ENCODE results near the gene TOR3A. TPM values are rescaled to one million over a fixed set of nuclear protein-coding genes. Genes with fewer than 3 reads are reported as not detected.

The TOR3A gene
- total and polyA plus RNA-seq, 2 of the 13 experiments (the other 11 are each of a cell fraction or from before 2014, with no cell fraction given): 14.7 to 28.4 TPM

- TF ChIP-seq ZNF281 (CRISPR knock-in tag; IDR thresholded peaks at IDR 0.05; ENCODE audit: borderline replicate concordance) (no peak), ZNF567 (CRISPR knock-in tag; IDR thresholded peaks at IDR 0.05; ENCODE audit: borderline replicate concordance) (no peak), ZBTB34 (CRISPR knock-in tag; IDR thresholded peaks at IDR 0.05) (no peak), HMG20B (CRISPR knock-in tag; conservative IDR thresholded peaks at IDR 0.05) (0 out of 2 replicates have a peak, but pooled peaks have one; percentile 37), HDAC6 (IDR thresholded peaks at IDR 0.05; ENCODE audit: low read depth, low read length) (no peak), DRAP1 (CRISPR knock-in tag; IDR thresholded peaks at IDR 0.05) (peak; percentile 81), RXRB (CRISPR knock-in tag; IDR thresholded peaks at IDR 0.05; ENCODE audit: borderline replicate concordance) (peak; percentile 38; the same call in 1 of the 2 replicates), TFE3 (CRISPR knock-in tag; IDR thresholded peaks at IDR 0.05) (peak; percentile 75), ZNF17 (CRISPR knock-in tag; IDR thresholded peaks at IDR 0.05) (no peak), SUZ12 (IDR thresholded peaks at IDR 0.05; ENCODE audit: low read depth, low read length) (no peak), KLF16 (CRISPR knock-in tag; IDR thresholded peaks at IDR 0.05) (peak in 1 of 2 experiments; percentile 29; a peak in 2 of 4 replicates), ATF3 (CRISPR knock-in tag; IDR thresholded peaks at IDR 0.05) (peak; percentile 45; the same call in 1 of the 2 replicates), ZNF800 (CRISPR knock-in tag; IDR thresholded peaks at IDR 0.05) (peak; percentile 73), HNRNPUL1 (IDR thresholded peaks at IDR 0.05; ENCODE audit: low read depth, low read length) (no peak), PPARG (CRISPR knock-in tag; conservative IDR thresholded peaks at IDR 0.05) (no peak), ZNF552 (CRISPR knock-in tag; IDR thresholded peaks at IDR 0.05; ENCODE audit: borderline replicate concordance) (peak; percentile 23; the same call in 1 of the 2 replicates), ZBTB39 (CRISPR knock-in tag; IDR thresholded peaks at IDR 0.05) (no peak)
Observed at GRCh38 chr1:179081687-179082332, at the start of gene TOR3A (continued).

Measured in HepG2 (cell line).